ENCODE measurements around the gene ENHO. TPM values are rescaled to one million over a fixed set of nuclear protein-coding genes. Genes with fewer than 3 reads are reported as not detected.

Gene ENHO
- total and polyA plus RNA-seq, 2 experiments from 2014 or later, result 13.8 to 19.7 TPM

DNA sequence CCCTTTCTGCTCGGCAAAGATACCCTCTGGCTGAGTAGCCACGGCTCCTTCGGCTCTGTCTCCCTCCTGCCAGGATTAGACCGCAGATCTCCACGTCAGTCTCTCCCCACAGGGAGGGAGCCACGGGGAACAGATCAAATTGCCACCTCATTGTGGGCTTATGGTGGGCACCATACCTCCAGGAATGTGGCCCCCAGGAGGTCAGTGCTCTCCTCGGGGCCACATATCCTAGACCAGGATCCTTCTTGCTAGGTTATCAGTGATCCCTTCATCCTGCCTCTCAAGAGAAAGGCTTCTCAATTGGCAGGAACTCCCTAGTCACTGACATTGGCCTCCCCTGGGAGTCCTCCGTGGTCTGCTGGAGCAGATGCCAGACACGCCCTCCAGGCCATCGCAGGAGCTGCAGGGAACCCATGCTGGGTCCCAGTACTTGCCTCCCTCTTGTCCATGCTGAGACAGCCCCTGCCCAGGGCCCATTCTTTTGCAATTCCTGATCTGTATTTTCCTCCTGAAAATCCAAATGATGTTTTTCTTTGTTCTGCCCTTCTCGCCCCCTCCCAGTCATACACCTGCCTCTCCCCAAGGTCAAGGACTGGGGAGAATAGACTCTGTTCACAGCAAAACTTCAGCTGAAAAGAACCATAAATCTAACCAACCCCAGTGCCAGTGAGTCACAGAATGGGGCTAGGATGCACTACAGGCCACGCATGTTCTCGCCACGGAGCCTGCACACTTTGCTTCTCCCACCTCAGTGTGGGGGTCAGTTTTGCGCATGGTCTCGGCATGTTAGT is 31.6 kb upstream of the ENHO start (continued):
- TF ChIP-seq, protein P1, sequence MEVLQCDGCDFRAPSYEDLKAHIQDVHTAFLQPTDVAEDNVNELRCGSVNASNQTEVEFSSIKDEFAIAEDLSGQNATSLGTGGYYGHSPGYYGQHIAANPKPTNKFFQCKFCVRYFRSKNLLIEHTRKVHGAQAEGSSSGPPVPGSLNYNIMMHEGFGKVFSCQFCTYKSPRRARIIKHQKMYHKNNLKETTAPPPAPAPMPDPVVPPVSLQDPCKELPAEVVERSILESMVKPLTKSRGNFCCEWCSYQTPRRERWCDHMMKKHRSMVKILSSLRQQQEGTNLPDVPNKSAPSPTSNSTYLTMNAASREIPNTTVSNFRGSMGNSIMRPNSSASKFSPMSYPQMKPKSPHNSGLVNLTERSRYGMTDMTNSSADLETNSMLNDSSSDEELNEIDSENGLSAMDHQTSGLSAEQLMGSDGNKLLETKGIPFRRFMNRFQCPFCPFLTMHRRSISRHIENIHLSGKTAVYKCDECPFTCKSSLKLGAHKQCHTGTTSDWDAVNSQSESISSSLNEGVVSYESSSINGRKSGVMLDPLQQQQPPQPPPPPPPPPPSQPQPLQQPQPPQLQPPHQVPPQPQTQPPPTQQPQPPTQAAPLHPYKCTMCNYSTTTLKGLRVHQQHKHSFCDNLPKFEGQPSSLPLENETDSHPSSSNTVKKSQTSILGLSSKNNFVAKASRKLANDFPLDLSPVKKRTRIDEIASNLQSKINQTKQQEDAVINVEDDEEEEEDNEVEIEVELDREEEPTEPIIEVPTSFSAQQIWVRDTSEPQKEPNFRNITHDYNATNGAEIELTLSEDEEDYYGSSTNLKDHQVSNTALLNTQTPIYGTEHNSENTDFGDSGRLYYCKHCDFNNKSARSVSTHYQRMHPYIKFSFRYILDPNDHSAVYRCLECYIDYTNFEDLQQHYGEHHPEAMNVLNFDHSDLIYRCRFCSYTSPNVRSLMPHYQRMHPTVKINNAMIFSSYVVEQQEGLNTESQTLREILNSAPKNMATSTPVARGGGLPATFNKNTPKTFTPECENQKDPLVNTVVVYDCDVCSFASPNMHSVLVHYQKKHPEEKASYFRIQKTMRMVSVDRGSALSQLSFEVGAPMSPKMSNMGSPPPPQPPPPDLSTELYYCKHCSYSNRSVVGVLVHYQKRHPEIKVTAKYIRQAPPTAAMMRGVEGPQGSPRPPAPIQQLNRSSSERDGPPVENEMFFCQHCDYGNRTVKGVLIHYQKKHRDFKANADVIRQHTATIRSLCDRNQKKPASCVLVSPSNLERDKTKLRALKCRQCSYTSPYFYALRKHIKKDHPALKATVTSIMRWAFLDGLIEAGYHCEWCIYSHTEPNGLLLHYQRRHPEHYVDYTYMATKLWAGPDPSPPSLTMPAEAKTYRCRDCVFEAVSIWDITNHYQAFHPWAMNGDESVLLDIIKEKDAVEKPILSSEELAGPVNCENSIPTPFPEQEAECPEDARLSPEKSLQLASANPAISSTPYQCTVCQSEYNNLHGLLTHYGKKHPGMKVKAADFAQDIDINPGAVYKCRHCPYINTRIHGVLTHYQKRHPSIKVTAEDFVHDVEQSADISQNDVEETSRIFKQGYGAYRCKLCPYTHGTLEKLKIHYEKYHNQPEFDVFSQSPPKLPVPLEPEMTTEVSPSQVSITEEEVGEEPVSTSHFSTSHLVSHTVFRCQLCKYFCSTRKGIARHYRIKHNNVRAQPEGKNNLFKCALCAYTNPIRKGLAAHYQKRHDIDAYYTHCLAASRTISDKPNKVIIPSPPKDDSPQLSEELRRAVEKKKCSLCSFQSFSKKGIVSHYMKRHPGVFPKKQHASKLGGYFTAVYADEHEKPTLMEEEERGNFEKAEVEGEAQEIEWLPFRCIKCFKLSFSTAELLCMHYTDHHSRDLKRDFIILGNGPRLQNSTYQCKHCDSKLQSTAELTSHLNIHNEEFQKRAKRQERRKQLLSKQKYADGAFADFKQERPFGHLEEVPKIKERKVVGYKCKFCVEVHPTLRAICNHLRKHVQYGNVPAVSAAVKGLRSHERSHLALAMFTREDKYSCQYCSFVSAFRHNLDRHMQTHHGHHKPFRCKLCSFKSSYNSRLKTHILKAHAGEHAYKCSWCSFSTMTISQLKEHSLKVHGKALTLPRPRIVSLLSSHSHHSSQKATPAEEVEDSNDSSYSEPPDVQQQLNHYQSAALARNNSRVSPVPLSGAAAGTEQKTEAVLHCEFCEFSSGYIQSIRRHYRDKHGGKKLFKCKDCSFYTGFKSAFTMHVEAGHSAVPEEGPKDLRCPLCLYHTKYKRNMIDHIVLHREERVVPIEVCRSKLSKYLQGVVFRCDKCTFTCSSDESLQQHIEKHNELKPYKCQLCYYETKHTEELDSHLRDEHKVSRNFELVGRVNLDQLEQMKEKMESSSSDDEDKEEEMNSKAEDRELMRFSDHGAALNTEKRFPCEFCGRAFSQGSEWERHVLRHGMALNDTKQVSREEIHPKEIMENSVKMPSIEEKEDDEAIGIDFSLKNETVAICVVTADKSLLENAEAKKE (CRISPR knock-in tag; IDR thresholded peaks at IDR 0.05), result no peak
- TF ChIP-seq, protein P2, sequence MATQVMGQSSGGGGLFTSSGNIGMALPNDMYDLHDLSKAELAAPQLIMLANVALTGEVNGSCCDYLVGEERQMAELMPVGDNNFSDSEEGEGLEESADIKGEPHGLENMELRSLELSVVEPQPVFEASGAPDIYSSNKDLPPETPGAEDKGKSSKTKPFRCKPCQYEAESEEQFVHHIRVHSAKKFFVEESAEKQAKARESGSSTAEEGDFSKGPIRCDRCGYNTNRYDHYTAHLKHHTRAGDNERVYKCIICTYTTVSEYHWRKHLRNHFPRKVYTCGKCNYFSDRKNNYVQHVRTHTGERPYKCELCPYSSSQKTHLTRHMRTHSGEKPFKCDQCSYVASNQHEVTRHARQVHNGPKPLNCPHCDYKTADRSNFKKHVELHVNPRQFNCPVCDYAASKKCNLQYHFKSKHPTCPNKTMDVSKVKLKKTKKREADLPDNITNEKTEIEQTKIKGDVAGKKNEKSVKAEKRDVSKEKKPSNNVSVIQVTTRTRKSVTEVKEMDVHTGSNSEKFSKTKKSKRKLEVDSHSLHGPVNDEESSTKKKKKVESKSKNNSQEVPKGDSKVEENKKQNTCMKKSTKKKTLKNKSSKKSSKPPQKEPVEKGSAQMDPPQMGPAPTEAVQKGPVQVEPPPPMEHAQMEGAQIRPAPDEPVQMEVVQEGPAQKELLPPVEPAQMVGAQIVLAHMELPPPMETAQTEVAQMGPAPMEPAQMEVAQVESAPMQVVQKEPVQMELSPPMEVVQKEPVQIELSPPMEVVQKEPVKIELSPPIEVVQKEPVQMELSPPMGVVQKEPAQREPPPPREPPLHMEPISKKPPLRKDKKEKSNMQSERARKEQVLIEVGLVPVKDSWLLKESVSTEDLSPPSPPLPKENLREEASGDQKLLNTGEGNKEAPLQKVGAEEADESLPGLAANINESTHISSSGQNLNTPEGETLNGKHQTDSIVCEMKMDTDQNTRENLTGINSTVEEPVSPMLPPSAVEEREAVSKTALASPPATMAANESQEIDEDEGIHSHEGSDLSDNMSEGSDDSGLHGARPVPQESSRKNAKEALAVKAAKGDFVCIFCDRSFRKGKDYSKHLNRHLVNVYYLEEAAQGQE (IDR thresholded peaks at IDR 0.05; ENCODE audit: unreplicated experiment), result no peak
- TF ChIP-seq, protein P3, sequence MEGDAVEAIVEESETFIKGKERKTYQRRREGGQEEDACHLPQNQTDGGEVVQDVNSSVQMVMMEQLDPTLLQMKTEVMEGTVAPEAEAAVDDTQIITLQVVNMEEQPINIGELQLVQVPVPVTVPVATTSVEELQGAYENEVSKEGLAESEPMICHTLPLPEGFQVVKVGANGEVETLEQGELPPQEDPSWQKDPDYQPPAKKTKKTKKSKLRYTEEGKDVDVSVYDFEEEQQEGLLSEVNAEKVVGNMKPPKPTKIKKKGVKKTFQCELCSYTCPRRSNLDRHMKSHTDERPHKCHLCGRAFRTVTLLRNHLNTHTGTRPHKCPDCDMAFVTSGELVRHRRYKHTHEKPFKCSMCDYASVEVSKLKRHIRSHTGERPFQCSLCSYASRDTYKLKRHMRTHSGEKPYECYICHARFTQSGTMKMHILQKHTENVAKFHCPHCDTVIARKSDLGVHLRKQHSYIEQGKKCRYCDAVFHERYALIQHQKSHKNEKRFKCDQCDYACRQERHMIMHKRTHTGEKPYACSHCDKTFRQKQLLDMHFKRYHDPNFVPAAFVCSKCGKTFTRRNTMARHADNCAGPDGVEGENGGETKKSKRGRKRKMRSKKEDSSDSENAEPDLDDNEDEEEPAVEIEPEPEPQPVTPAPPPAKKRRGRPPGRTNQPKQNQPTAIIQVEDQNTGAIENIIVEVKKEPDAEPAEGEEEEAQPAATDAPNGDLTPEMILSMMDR (conservative IDR thresholded peaks at IDR 0.05; ENCODE audit: low read depth in 2 of 2), result no peak
- TF ChIP-seq EZH2 (IDR thresholded peaks at IDR 0.05; ENCODE audit: low read depth, unreplicated experiment), result no peak

Measured in GM23338 (cell line).